CD8-positive, alpha-beta memory T cell (primary cell): ENCODE measurements around the gene SLC3A2. TPM values are rescaled to one million over a fixed set of nuclear protein-coding genes. Genes with fewer than 3 reads are reported as not detected.

ENCODE experiments used
- CTCF ChIA-PET: fragments of 350-600 bp; sonication (Branson Sonifier 250); formaldehyde crosslinking; loops from one replicate; lab custom pipeline; 2021; ENCODE audit warnings: antibody characterized with exemption; lab: Charles Lee
- POLR2A ChIA-PET: fragments of 350-600 bp; sonication (Branson Sonifier 250); formaldehyde crosslinking; loops from one replicate; lab custom pipeline; 2021; ENCODE audit warnings: antibody characterized with exemption; lab: Charles Lee
- DNase-seq, 5 donors: peaks; one replicate each; pipeline versions ENCODE4 v3.0.0 to v3.0.0-alpha.2; 2020 to 2022; ENCODE audit warnings: mixed read lengths in 1 of 5
- H3K27ac ChIP-seq: one replicate; pipeline ENCODE4 v1.7.0; 2013; ENCODE audit warnings: low read depth, mild to moderate bottlenecking, low read length, moderate library complexity
- H3K27me3 ChIP-seq: 2 replicates; pipeline ENCODE4 v1.7.0; 2013; ENCODE audit warnings: low read length, mild to moderate bottlenecking; ENCODE audit not compliant: insufficient read depth, poor library complexity, severe bottlenecking
- H3K36me3 ChIP-seq: 2 replicates; pipeline ENCODE4 v1.7.0; 2013; ENCODE audit warnings: mild to moderate bottlenecking, low read length, moderate library complexity; ENCODE audit not compliant: insufficient read depth
- H3K4me1 ChIP-seq: 2 replicates; pipeline ENCODE4 v1.7.0; 2013; ENCODE audit warnings: mild to moderate bottlenecking, low read length, moderate library complexity; ENCODE audit not compliant: insufficient read depth
- H3K4me3 ChIP-seq: 2 replicates; pipeline ENCODE4 v1.7.0; 2013; ENCODE audit warnings: mild to moderate bottlenecking, low read length
- H3K9me3 ChIP-seq: 2 replicates; pipeline ENCODE4 v1.7.0; 2013; ENCODE audit warnings: mild to moderate bottlenecking, low read length
- H3K27ac Mint-ChIP-seq, 8 donors: one replicate each; pipeline ENCODE4 v1.8.0; 2020 to 2021; ENCODE audit warnings: mixed read lengths in 8 of 8, mild to moderate bottlenecking in 6 of 8, inconsistent platforms in 3 of 8, moderate library complexity in 3 of 8
- H3K27me3 Mint-ChIP-seq, 2 donors: one replicate each; pipeline ENCODE4 v1.8.0; 2020 to 2021; ENCODE audit warnings: mixed read lengths in 2 of 2, mild to moderate bottlenecking in 1 of 2, moderate library complexity in 1 of 2
- H3K36me3 Mint-ChIP-seq, 3 donors: one replicate each; pipeline ENCODE4 v1.8.0; 2020 to 2021; ENCODE audit warnings: mixed read lengths in 3 of 3, inconsistent platforms in 1 of 3, mild to moderate bottlenecking in 1 of 3
- H3K4me1 Mint-ChIP-seq, 3 donors: one replicate each; pipeline ENCODE4 v1.8.0; 2020 to 2021; ENCODE audit warnings: mixed read lengths in 3 of 3, inconsistent platforms in 1 of 3, mild to moderate bottlenecking in 1 of 3
- H3K4me3 Mint-ChIP-seq, 7 donors: one replicate each; pipeline ENCODE4 v1.8.0; 2020 to 2021; ENCODE audit warnings: mixed read lengths in 7 of 7, mild to moderate bottlenecking in 6 of 7, moderate library complexity in 4 of 7, inconsistent platforms in 2 of 7
- H3K9me3 Mint-ChIP-seq, 5 donors: one replicate each; pipeline ENCODE4 v1.8.0; 2020 to 2022; ENCODE audit warnings: mixed read lengths in 5 of 5, mild to moderate bottlenecking in 3 of 5, moderate library complexity in 2 of 5, inconsistent platforms in 1 of 5
- polyA plus RNA-seq: library from polyadenylated mRNA; unstranded; fragments of 300-500 nt; fragmentation: Illumina TruSeq; gene quantifications from one replicate; pipeline ENCODE4 v1.2.3, GENCODE V29; 2021
- total RNA-seq, 2 experiments: library from RNA; stranded (reverse); gene quantifications; one replicate each; pipeline ENCODE4 v1.2.3, GENCODE V29; 2021

The SLC3A2 gene
- total and polyA plus RNA-seq, 3 experiments from 2014 or later: 180 to 430 (median 426) TPM

DNA sequence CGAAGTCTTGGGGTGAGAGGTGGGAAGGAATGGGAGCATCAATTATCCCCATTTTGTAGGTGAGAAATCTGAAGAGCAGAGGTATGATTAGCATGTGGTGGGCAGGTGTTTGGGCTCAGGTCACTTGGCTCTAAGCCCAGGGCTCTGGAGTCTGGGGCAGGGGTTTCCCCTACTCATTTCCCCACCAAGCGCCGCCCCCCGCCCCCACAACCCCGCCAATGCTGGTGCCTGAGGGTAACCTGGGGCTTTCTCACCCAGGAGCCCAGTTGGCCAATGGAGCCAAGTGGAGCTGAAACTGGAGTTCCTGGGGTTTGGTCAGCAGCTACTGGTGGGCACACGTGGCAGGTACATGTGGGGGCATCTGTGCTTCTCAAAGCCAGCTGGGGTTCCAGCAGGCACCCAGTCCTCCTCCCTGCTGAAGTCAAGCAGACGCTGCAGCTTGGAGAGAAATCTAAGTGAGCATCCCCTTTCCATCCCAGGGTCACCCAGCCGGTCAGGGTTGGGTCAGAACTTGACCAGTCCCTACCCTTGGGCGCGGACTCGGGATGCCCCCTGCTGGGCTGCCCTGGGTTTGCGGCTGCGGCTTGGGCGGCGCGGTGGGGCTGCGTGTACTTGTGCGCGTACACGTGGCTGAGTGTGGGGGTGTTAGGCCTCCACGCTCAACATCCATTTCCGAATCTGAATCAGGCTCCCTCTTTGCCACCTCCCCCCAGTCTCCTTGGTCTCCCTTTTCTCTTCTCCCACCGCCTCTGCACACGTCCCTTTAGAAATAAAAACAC lies 42.1 kb downstream of the SLC3A2 start:
- no peak for DNase-seq
- H3K4me1 Mint-ChIP-seq: peaks cover 24 to 44% (median 33%) of the 10 kb centered on the region in 3 donors
- no peak overlapping the region for H3K4me3 ChIP-seq
- H3K36me3 Mint-ChIP-seq: peaks cover 0 to 2% (median 0%) of the 10 kb centered on the region in 3 donors
- H3K27ac Mint-ChIP-seq: peak overlapping the region in 2 of 8 donors; percentile 65 to 81
- H3K4me1 ChIP-seq: peaks cover 20% of the 10 kb centered on the region
- peaks cover 46 to 73% of the 10 kb centered on the region in 2 donors for H3K27me3 Mint-ChIP-seq
- H3K27me3 ChIP-seq: peaks cover 38% of the 10 kb centered on the region
- H3K36me3 ChIP-seq: no peaks in the 10 kb centered on the region
- peak overlapping the region; percentile 7 to 86 (median 75) for H3K4me3 Mint-ChIP-seq
- H3K9me3 Mint-ChIP-seq: no peaks in the 10 kb centered on the region
- POLR2A ChIA-PET: interaction anchor here (0.6 kb wide), 1 partner anchor 53 kb away, joined by 5 read pairs; no protein-coding TSS in a partner anchor
- H3K27ac ChIP-seq: no peak overlapping the region
- CTCF ChIA-PET: interaction anchor here (5.0 kb wide), 1 partner anchor 17 kb away, joined by 23 read pairs; no protein-coding TSS in a partner anchor
- no peaks in the 10 kb centered on the region for H3K9me3 ChIP-seq

DNA sequence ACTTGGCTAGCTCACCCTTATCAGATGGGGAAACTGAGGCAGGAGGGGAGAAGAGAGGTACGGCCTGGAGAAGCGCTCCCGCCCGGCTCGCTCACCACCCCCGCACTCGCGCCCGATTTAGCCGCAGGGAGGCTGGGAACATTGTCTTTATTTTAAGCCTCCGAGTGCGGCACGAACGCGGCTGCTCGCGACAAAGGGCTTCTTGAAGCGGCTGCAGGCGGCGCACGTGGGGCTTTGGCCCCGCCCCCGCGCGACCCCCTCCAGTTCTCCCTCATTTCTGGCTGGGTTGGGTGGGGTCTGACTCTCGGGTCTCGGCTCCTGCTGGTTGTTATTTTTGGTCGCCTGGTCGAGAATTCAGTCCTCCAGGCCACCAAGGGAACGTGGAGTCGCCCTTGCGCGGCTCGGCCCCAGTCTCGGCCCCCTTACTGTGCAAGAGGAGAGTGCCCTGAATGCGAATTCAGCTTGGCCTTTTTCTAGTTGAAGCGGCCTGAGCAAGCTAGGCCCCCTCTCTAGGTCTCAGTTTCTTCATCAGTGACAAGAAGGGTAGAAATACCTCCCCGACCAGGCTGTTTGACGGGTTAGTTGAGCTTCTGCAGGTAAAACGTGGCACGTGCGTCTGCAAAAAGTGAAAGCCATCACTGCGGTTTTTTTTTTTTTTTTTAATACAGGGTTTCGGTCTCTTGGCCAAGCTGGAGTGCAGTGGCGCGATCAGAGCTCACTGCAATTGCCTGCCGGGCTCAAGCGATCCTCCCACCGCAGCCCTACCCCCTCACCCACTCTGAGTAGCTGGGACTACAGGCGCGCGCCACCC lies 43.1 kb downstream of the SLC3A2 start:
- Mint-ChIP-seq H3K36me3 (peaks cover 0 to 2% (median 0%) of the 10 kb centered on the region in 3 donors), H3K9me3 (no peaks in the 10 kb centered on the region), H3K4me1 (peaks cover 24 to 44% (median 33%) of the 10 kb centered on the region in 3 donors), H3K27me3 (peaks cover 56 to 78% of the 10 kb centered on the region in 2 donors), H3K4me3 (peak overlapping the region; percentile 75 to 83 (median 77)), H3K27ac (peak overlapping the region in 2 of 8 donors; percentile 47 to 63)
- Histone ChIP-seq H3K4me3 (peak overlapping the region; percentile 39), H3K4me1 (peaks cover 20% of the 10 kb centered on the region), H3K36me3 (no peaks in the 10 kb centered on the region), H3K27me3 (peaks cover 39% of the 10 kb centered on the region), H3K27ac (no peak overlapping the region), H3K9me3 (no peaks in the 10 kb centered on the region)
- DNase-seq: peak in 2 of 5 donors; percentile 26 to 43
- ChIA-PET CTCF (interaction anchor here (0.6 to 5.0 kb wide), 2 partner anchors 18 to 1414 kb away, joined by 3 to 23 read pairs; no protein-coding TSS in a partner anchor), POLR2A (interaction anchor here (0.6 to 0.8 kb wide), 3 partner anchors 14 to 251 kb away, joined by 3 to 8 read pairs (median 4); no protein-coding TSS in a partner anchor)

DNA sequence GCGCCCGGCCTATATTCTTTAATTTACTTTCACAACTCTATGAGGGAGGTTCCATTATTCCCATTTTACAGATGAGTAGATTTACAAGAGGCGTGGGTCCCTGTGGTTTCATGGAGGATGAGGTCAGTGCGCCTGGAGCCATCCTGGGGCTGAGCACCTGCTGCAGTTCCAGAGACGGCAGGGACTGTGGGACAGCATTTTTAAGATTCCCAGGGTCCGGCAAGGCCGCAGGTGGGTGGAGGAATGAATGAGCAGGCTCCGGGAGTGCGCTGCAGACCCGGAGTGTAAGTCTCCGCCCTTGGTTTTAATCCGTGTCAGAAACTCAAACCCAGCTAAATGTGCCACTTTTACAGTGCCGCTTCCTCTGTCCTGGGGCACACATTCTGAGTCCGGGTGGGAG lies 44.6 kb downstream of the SLC3A2 start:
- Mint-ChIP-seq H3K9me3 (no peaks in the 10 kb centered on the region), H3K27ac (no peak overlapping the region), H3K36me3 (peaks cover 0 to 2% (median 0%) of the 10 kb centered on the region in 3 donors), H3K4me1 (peaks cover 24 to 44% (median 33%) of the 10 kb centered on the region in 3 donors), H3K27me3 (peaks cover 67 to 81% of the 10 kb centered on the region in 2 donors), H3K4me3 (peak overlapping the region in 5 of 7 donors; percentile 27 to 70 (median 66))
- POLR2A ChIA-PET: no interaction called here
- Histone ChIP-seq H3K27me3 (peaks cover 39% of the 10 kb centered on the region), H3K9me3 (no peaks in the 10 kb centered on the region), H3K27ac (no peak overlapping the region), H3K36me3 (no peaks in the 10 kb centered on the region), H3K4me1 (peaks cover 20% of the 10 kb centered on the region), H3K4me3 (no peak overlapping the region)
- DNase-seq: no peak
- CTCF ChIA-PET: interaction anchor here (1.4 to 5.0 kb wide), 2 partner anchors 17 to 19 kb away, joined by 3 to 23 read pairs; no protein-coding TSS in a partner anchor

DNA sequence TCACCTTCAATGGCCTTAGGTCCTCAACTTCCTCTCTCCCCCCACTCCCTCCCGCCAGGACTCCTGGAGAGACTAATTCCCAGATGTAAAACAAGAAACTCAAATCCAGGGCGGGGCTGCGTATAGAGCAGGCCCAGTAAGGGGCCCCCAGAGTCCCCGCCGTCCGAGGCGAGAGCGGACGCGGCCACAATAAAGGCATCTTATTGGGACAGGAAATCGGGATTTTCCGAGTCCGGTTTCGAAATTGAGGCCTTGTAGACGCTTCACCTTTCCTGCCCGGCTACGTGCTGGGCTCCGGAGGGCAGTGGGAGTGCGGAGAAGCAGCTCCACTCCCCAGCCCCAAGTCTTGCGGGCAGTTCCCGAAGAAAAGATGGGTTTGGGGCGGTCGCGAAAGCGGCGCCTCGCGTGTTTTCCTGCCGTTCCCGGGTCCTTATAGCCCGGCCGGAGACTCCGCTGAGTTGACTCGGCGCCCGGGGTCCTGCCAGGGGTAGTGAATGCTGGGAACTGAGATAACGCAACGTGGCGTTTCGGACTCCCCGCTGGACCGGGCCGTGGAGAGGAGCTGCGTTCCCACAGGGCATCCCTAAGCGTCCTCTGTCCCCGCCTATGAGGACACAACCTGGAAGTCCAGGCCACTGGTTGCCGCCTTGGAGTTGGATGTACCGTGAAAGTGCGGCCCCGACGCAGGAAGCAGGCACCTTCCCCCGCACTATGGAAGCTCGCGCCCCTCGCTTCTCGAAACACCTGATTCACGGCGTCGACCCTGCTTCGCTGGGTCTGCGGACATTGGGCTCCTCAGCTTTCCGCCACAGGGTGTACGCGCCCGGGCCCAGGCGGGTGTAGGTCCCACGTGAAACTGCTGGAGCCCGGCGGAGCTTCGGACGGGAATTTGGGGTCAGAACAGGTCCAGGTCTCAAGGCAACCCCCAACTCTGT lies 45.3 kb downstream of the SLC3A2 start:
- peaks cover 39% of the 10 kb centered on the region for H3K27me3 ChIP-seq
- no peak overlapping the region for H3K4me3 ChIP-seq
- Mint-ChIP-seq H3K27ac (peak overlapping the region in 1 of 8 donors; percentile 24), H3K36me3 (peaks cover 0 to 2% (median 0%) of the 10 kb centered on the region in 3 donors), H3K9me3 (no peaks in the 10 kb centered on the region), H3K4me1 (peaks cover 24 to 44% (median 33%) of the 10 kb centered on the region in 3 donors), H3K4me3 (peak overlapping the region; percentile 53 to 76 (median 66)), H3K27me3 (peaks cover 74 to 85% of the 10 kb centered on the region in 2 donors)
- ChIA-PET POLR2A (no interaction called here), CTCF (interaction anchor here (1.4 to 5.0 kb wide), 2 partner anchors 17 to 20 kb away, joined by 3 to 23 read pairs; no protein-coding TSS in a partner anchor)
- no peaks in the 10 kb centered on the region for H3K9me3 ChIP-seq
- no peak overlapping the region for H3K27ac ChIP-seq
- no peaks in the 10 kb centered on the region for H3K36me3 ChIP-seq
- H3K4me1 ChIP-seq: peaks cover 20% of the 10 kb centered on the region
- DNase-seq: no peak

DNA sequence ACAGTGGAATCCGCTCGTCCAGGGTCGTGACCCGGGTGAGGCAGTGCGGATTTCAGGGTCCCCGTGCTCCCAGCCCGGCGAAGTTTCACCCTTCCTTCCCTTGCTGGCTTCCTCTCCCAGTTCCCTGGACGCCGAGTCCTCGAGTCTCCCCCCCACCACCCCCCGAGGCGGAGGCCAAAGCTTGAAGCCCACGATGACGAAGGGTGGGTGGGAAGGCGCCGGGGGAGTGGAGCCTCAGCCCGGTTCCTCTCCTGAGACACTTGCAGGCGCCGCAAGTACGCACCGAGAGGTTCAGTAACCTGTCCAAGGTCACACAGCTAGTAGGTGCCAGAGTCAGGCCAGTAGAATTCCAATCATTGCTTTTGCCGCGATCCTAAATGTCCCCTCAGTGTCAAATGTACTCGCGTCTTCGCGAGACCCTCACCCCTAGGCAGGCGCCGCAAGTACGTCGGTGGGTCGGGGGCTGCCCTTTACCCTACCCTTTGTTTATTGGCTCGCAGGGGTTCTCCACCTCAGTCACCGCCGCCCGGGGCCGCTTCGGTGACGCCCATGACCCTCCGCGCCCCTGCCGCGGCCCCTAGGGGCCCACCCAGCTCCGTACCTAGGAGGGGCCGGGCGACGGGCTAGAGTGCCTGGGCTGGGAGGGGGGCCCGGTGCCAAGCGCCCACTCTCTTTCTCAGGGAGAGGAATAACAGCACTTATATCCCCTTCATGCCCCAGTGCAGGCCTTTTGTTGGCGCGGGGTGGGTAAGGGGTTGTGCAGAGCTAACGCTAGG lies 46.2 kb downstream of the SLC3A2 start:
- H3K27me3 ChIP-seq: peaks cover 39% of the 10 kb centered on the region
- H3K4me1 Mint-ChIP-seq: peaks cover 24 to 44% (median 33%) of the 10 kb centered on the region in 3 donors
- no peak overlapping the region for H3K4me3 ChIP-seq
- POLR2A ChIA-PET: no interaction called here
- H3K27ac ChIP-seq: no peak overlapping the region
- peaks cover 77 to 87% of the 10 kb centered on the region in 2 donors for H3K27me3 Mint-ChIP-seq
- peaks cover 20% of the 10 kb centered on the region for H3K4me1 ChIP-seq
- peak overlapping the region in 5 of 7 donors; percentile 25 to 76 (median 66) for H3K4me3 Mint-ChIP-seq
- no peaks in the 10 kb centered on the region for H3K36me3 ChIP-seq
- H3K36me3 Mint-ChIP-seq: peaks cover 0 to 2% (median 0%) of the 10 kb centered on the region in 3 donors
- H3K9me3 ChIP-seq: no peaks in the 10 kb centered on the region
- CTCF ChIA-PET: interaction anchor here (1.4 to 5.0 kb wide), 2 partner anchors 18 to 21 kb away, joined by 3 to 23 read pairs; no protein-coding TSS in a partner anchor
- no peaks in the 10 kb centered on the region for H3K9me3 Mint-ChIP-seq
- no peak for DNase-seq
- H3K27ac Mint-ChIP-seq: no peak overlapping the region

DNA sequence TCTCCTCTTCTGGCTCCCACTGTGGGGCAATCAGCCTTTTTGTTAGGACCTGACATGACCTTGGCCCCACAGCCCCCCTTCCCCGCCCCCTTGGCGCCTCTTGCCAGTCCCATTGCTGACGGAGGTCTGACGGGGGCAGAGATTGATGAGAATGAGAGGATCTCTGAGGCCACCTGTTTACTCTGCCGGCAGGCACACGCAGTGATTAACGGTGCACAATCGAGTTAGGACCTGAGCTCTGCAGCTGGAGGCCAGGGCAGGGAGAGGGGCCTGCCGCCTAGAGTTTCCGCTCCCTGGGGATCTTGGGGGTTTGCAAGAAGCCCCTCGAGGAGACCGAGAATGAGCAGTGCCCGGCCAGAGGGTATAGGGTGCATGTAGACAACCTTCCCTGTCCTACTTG lies 47.3 kb downstream of the SLC3A2 start:
- no peaks in the 10 kb centered on the region for H3K36me3 Mint-ChIP-seq
- H3K9me3 Mint-ChIP-seq: no peaks in the 10 kb centered on the region
- Histone ChIP-seq H3K27ac (no peak overlapping the region), H3K27me3 (peaks cover 36% of the 10 kb centered on the region), H3K9me3 (no peaks in the 10 kb centered on the region), H3K36me3 (no peaks in the 10 kb centered on the region), H3K4me3 (no peak overlapping the region), H3K4me1 (peaks cover 20% of the 10 kb centered on the region)
- ChIA-PET POLR2A (no interaction called here), CTCF (no interaction called here)
- H3K4me1 Mint-ChIP-seq: peaks cover 21 to 39% (median 28%) of the 10 kb centered on the region in 3 donors
- peaks cover 66 to 81% of the 10 kb centered on the region in 2 donors for H3K27me3 Mint-ChIP-seq
- no peak overlapping the region for H3K27ac Mint-ChIP-seq
- DNase-seq: no peak
- no peak overlapping the region for H3K4me3 Mint-ChIP-seq
